BJ (cell line): ENCODE results near the gene NRL. TPM values are rescaled to one million over a fixed set of nuclear protein-coding genes. Genes with fewer than 3 reads are reported as not detected.

ENCODE experiments used
- CTCF ChIA-PET: fragments of 350-600 bp; formaldehyde crosslinking; extraction: SDS; loops from one replicate; lab custom pipeline; 2021; ENCODE audit warnings: antibody characterized with exemption, inconsistent platforms; lab: Yijun Ruan, JAX
- POLR2A ChIA-PET: fragments of 300-600 bp; sonication (Branson Sonifier 250); formaldehyde crosslinking; extraction: SDS; loops from one replicate; lab custom pipeline; 2021; ENCODE audit warnings: antibody characterized with exemption; lab: Charles Lee
- DNase-seq: peaks from one replicate; pipeline ENCODE4 v3.0.0-alpha.2; 2011; ENCODE audit warnings: low read depth
- H3K27me3 ChIP-seq: 2 replicates; pipeline ENCODE4 v1.6.0; 2011; ENCODE audit warnings: low read length; ENCODE audit not compliant: control insufficient read depth, insufficient read depth
- H3K36me3 ChIP-seq: 2 replicates; pipeline ENCODE4 v1.5.1; 2011; ENCODE audit warnings: low read length; ENCODE audit not compliant: control insufficient read depth, insufficient read depth
- H3K4me3 ChIP-seq: 2 replicates; pipeline ENCODE4 v1.5.1; 2011; ENCODE audit warnings: low read depth, mild to moderate bottlenecking, control low read depth, low read length
- polyA plus RNA-seq: library from polyadenylated mRNA; depleted of rRNA; stranded (reverse); fragments of >200 nt; gene quantifications from 2 replicates; pipeline ENCODE4 v1.2.3, GENCODE V29; 2011
- TF ChIP-seq, protein P1 (sequence below): IDR thresholded peaks from 2 replicates; pipeline ENCODE4 v1.5.1; 2011; ENCODE audit warnings: low read depth, mild to moderate bottlenecking, control low read depth, inconsistent platforms, low read length, moderate library complexity; ENCODE audit not compliant: insufficient read depth

Gene NRL
- polyA plus RNA-seq, 1 experiment: 0.91 TPM

- ChIA-PET POLR2A (interaction anchor here (1.1 kb wide), 1 partner anchor 19 kb away, joined by 3 read pairs; no protein-coding TSS in a partner anchor), CTCF (interaction anchor here (2.2 to 13.0 kb wide), 4 partner anchors 10 to 36 kb away, joined by 7 to 200 read pairs (median 105); no protein-coding TSS in a partner anchor)
- Histone ChIP-seq H3K27me3 (no peaks in the 10 kb centered on the region), H3K4me3 (peak overlapping the region; percentile 82), H3K36me3 (peaks cover 18% of the 10 kb centered on the region)
- no peak for DNase-seq
- TF ChIP-seq, protein P1, sequence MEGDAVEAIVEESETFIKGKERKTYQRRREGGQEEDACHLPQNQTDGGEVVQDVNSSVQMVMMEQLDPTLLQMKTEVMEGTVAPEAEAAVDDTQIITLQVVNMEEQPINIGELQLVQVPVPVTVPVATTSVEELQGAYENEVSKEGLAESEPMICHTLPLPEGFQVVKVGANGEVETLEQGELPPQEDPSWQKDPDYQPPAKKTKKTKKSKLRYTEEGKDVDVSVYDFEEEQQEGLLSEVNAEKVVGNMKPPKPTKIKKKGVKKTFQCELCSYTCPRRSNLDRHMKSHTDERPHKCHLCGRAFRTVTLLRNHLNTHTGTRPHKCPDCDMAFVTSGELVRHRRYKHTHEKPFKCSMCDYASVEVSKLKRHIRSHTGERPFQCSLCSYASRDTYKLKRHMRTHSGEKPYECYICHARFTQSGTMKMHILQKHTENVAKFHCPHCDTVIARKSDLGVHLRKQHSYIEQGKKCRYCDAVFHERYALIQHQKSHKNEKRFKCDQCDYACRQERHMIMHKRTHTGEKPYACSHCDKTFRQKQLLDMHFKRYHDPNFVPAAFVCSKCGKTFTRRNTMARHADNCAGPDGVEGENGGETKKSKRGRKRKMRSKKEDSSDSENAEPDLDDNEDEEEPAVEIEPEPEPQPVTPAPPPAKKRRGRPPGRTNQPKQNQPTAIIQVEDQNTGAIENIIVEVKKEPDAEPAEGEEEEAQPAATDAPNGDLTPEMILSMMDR: no peak
These were observed 19.9 kb downstream of the NRL start for GRCh38 chr14:24094841-24095270.

GRCh38 chr14:24093901-24094840 is 20.6 kb downstream of the NRL start, which contains the start of gene PCK2:
Gene PCK2, plus strand, starts transcription at chr14:24094311. Its CDS starts 95 bp downstream, at chr14:24094406.
- Histone ChIP-seq H3K27me3 (no peaks in the 10 kb centered on the region), H3K36me3 (peaks cover 17% of the 10 kb centered on the region), H3K4me3 (peak within 1 kb of the TSS; percentile 82)
- TF ChIP-seq, protein P1: peak; percentile 21; the same call in 1 of the 2 replicates
- DNase-seq: peak; percentile 84
- ChIA-PET POLR2A (interaction anchor here (0.5 to 1.4 kb wide), 5 partner anchors 15 to 865 kb away, joined by 3 to 10 read pairs (median 4); partner anchors contain the start of genes DCAF11 and NRL), CTCF (interaction anchor here (0.7 to 13.0 kb wide), 7 partner anchors 10 to 79 kb away, joined by 3 to 200 read pairs (median 7); partner anchors contain the start of gene DCAF11)

- H3K27me3 ChIP-seq: no peaks in the 10 kb centered on the region
- TF ChIP-seq, protein P1: no peak
- peak overlapping the region; percentile 82; the same call in 1 of the 2 replicates for H3K4me3 ChIP-seq
- POLR2A ChIA-PET: interaction anchor here (0.6 to 1.4 kb wide), 3 partner anchors 15 to 145 kb away, joined by 3 to 6 read pairs (median 4); partner anchors contain the start of genes DCAF11 and NRL
- CTCF ChIA-PET: interaction anchor here (0.7 to 13.0 kb wide), 8 partner anchors 9 to 78 kb away, joined by 3 to 200 read pairs (median 7); partner anchors contain the start of genes CARMIL3 and DCAF11
- H3K36me3 ChIP-seq: peaks cover 10% of the 10 kb centered on the region
- no peak for DNase-seq
These were observed 21.4 kb downstream of the NRL start for GRCh38 chr14:24093207-24093900.

DNA sequence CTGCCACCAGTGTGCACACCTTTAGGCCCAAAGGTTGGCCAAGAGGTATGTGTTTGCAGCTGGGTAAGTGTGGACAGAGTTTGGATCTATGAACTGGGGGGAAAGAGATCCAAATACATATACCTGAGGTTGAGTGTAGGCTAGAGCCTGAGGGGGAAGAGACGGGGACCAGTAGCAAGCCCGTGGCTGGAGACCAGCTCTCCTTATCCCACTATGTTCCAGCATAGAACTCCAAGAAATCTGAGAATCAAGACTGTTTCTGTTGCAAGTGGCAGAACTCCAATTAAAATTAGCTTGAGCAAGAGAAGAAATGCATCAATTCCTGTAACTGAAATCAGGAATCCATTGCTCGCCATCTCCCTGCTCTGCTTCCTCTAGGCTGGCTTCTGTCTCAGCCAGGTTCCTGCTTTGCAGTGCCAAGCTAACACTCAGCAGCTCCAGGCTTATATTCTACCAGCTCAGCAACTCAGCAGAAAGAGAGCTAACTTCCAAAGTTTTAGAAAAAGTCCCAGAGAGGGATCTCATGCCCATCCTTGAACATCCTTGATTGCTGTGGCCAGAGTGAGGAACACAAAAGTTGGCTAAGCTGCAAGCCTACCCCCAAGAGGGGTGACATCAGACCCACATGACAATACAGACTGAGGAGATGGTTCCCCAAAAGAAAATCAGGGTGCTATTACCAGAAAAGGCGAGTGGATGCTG is 22.1 kb downstream of the NRL start:
- TF ChIP-seq, protein P1: no peak
- Histone ChIP-seq H3K27me3 (no peaks in the 10 kb centered on the region), H3K36me3 (peaks cover 5% of the 10 kb centered on the region), H3K4me3 (no peak overlapping the region)
- CTCF ChIA-PET: interaction anchor here (1.7 to 13.0 kb wide), 7 partner anchors 8 to 78 kb away, joined by 5 to 200 read pairs (median 7); partner anchors contain the start of gene CARMIL3
- DNase-seq: no peak
- POLR2A ChIA-PET: no interaction called here
